Smooth muscle cell (in vitro differentiated cells): ENCODE data around the gene GIT2. TPM values are rescaled to one million over a fixed set of nuclear protein-coding genes. Genes with fewer than 3 reads are reported as not detected.

Experiments used
- DNase-seq: peaks from one replicate; lab custom pipeline; 2025; ENCODE audit not compliant: unreplicated experiment; lab: John Stamatoyannopoulos, UW
- H2AFZ ChIP-seq: fragments of 200-600 bp; sonication (generic); 2 replicates; pipeline ENCODE4 v1.6.0; 2016; ENCODE audit warnings: antibody characterized with exemption, low read depth, mild to moderate bottlenecking
- H3F3A ChIP-seq: fragments of 200-600 bp; sonication (generic); 2 replicates; pipeline ENCODE4 v1.6.0; 2017; ENCODE audit warnings: antibody characterized with exemption, low read depth
- H3K27ac ChIP-seq: fragments of 200-600 bp; sonication (generic); 2 replicates; pipeline ENCODE4 v1.5.1; 2016; ENCODE audit warnings: low read depth, mild to moderate bottlenecking
- H3K27me3 ChIP-seq: fragments of 200-600 bp; sonication (generic); 2 replicates; pipeline ENCODE4 v1.6.1; 2016; ENCODE audit warnings: low read depth, mild to moderate bottlenecking
- H3K36me3 ChIP-seq: fragments of 200-600 bp; sonication (generic); 2 replicates; pipeline ENCODE4 v1.5.1; 2016; ENCODE audit warnings: low read depth
- H3K4me1 ChIP-seq: fragments of 200-600 bp; sonication (generic); 2 replicates; pipeline ENCODE4 v1.5.1; 2016; ENCODE audit warnings: low read depth
- H3K4me2 ChIP-seq: fragments of 200-600 bp; sonication (generic); 2 replicates; pipeline ENCODE4 v1.6.0; 2016; ENCODE audit warnings: mild to moderate bottlenecking
- H3K4me3 ChIP-seq: fragments of 200-600 bp; sonication (generic); 2 replicates; pipeline ENCODE4 v1.5.1; 2016; ENCODE audit warnings: mild to moderate bottlenecking
- H3K79me2 ChIP-seq: fragments of 200-600 bp; sonication (generic); 2 replicates; pipeline ENCODE4 v1.6.0; 2016; ENCODE audit warnings: low read depth, mild to moderate bottlenecking
- H3K9ac ChIP-seq: fragments of 200-600 bp; sonication (generic); 2 replicates; pipeline ENCODE4 v1.6.0; 2016; ENCODE audit warnings: low read depth
- H3K9me3 ChIP-seq: fragments of 200-600 bp; sonication (generic); replicated peaks from 2 replicates; pipeline ENCODE4 v1.5.1; 2016; ENCODE audit warnings: low read depth
- H4K20me1 ChIP-seq: fragments of 200-600 bp; sonication (generic); 2 replicates; pipeline ENCODE4 v1.6.0; 2016; ENCODE audit warnings: low read depth
- WGBS: methylation state at CpG from one replicate; pipeline ENCODE4 v1.1.7; 2016; ENCODE audit warnings: low lambda C conversion rate; 5-methylcytosine and 5-hydroxymethylcytosine counted together
- polyA plus RNA-seq: library from polyadenylated mRNA; unstranded; fragments of >200 nt; fragmentation: Nextera tagmentation; extraction: Ambion mirVana; gene quantifications from 2 replicates; pipeline ENCODE4 v1.2.1, GENCODE V29; 2016
- total RNA-seq: library from RNA; depleted of rRNA; stranded (reverse); fragments of >200 nt; gene quantifications from 2 replicates; pipeline ENCODE4 v1.2.3, GENCODE V29; 2014
- TF ChIP-seq, protein P1 (sequence below): fragments of 200-600 bp; sonication (generic); IDR thresholded peaks from 2 replicates; pipeline ENCODE4 v1.5.1; 2017; ENCODE audit warnings: borderline replicate concordance, mild to moderate bottlenecking, antibody characterized with exemption; ENCODE audit not compliant: insufficient read depth, poor library complexity, severe bottlenecking

GIT2 gene
- total and polyA plus RNA-seq, 2 experiments from 2014 or later = 20.3 to 27.3 TPM

DNA sequence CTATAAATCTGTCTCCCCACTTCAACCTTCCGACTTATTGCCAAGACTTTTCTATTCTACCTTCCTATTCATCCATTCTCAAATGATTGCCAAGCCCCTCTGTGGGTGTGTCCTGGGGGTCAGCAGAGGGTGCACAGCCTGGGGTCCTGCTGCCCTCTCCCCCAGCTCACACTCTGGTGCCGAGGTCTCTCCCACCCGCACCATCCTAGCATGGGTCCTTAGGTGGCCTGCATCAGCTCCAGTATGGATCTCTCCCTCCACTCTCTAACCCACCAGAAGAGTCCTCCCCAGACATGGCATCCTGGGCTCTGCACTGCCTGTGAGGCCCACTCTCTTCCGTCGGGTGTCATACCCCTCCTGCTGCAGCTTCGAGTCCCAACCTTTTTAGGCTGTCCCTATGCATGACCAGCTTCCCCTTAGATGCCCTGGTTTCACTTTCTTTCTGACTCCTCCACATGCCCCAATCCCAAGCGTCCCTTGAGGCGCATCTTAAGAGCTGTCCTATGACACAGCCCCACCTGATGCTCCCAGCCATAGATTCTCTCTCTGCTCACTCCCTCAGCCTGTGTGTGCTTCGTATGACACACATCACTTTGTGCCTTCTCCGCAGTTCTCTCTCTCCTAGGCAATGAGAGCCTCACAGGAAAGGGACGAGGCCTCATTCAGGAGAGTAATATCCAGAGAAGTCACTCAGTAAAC, 43.9 kb downstream of the GIT2 start:
- TF ChIP-seq, protein P1, sequence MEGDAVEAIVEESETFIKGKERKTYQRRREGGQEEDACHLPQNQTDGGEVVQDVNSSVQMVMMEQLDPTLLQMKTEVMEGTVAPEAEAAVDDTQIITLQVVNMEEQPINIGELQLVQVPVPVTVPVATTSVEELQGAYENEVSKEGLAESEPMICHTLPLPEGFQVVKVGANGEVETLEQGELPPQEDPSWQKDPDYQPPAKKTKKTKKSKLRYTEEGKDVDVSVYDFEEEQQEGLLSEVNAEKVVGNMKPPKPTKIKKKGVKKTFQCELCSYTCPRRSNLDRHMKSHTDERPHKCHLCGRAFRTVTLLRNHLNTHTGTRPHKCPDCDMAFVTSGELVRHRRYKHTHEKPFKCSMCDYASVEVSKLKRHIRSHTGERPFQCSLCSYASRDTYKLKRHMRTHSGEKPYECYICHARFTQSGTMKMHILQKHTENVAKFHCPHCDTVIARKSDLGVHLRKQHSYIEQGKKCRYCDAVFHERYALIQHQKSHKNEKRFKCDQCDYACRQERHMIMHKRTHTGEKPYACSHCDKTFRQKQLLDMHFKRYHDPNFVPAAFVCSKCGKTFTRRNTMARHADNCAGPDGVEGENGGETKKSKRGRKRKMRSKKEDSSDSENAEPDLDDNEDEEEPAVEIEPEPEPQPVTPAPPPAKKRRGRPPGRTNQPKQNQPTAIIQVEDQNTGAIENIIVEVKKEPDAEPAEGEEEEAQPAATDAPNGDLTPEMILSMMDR = no peak
- Histone ChIP-seq H4K20me1 (no peaks in the 10 kb centered on the region), H3K9ac (no peak overlapping the region), H3K36me3 (no peaks in the 10 kb centered on the region), H3K27ac (no peak overlapping the region), H3K79me2 (no peaks in the 10 kb centered on the region), H3K4me2 (no peak overlapping the region), H2AFZ (no peak overlapping the region), H3K4me1 (no peaks in the 10 kb centered on the region), H3K27me3 (no peaks in the 10 kb centered on the region), H3F3A (no peaks in the 10 kb centered on the region), H3K9me3 (no peaks in the 10 kb centered on the region), H3K4me3 (no peak overlapping the region)
- DNase-seq = no peak
- WGBS = 97% methylated on average over 11 of the region's 11 CpGs

- Histone ChIP-seq H3K9me3 (no peaks in the 10 kb centered on the region), H3K9ac (no peak overlapping the region), H2AFZ (no peak overlapping the region), H3K27me3 (no peaks in the 10 kb centered on the region), H3K4me2 (no peak overlapping the region), H3K79me2 (no peaks in the 10 kb centered on the region), H3K27ac (peak overlapping the region; percentile 80), H4K20me1 (no peaks in the 10 kb centered on the region), H3K4me3 (no peak overlapping the region), H3K36me3 (no peaks in the 10 kb centered on the region), H3K4me1 (no peaks in the 10 kb centered on the region), H3F3A (no peaks in the 10 kb centered on the region)
- TF ChIP-seq, protein P1 = no peak
- no peak for DNase-seq
- WGBS = 84% methylated on average over 7 of the region's 7 CpGs
These were observed 44.4 kb downstream of the GIT2 start for GRCh38 chr12:109951751-109952150.

DNA sequence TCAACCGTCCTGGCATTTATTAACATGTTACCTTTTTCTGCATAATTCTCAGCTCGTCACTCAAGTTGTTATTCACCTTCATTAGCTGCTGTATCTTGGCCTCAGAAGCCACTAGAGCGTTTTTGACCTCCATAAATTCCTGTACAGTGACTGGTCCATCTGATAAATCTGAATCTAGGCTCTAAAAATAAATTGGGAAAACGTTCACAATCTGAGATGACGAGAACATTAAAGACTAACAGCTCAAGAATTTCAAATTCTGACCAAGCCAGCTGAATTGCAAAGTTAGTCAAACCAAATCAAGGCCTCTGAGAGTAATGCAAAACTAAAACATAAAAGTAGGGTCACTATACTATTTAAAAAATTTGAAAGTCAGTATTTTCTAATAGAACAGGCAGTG, 45.0 kb downstream of the GIT2 start:
- H3K4me2 ChIP-seq = no peak overlapping the region
- no peaks in the 10 kb centered on the region for H4K20me1 ChIP-seq
- no peaks in the 10 kb centered on the region for H3K79me2 ChIP-seq
- TF ChIP-seq, protein P1 = no peak
- H3K9me3 ChIP-seq = no peaks in the 10 kb centered on the region
- H3K27ac ChIP-seq = peak overlapping the region; percentile 80
- H3K4me3 ChIP-seq = no peak overlapping the region
- H3K9ac ChIP-seq = no peak overlapping the region
- 56% methylated on average over 5 of the region's 5 CpGs for WGBS
- H3F3A ChIP-seq = no peaks in the 10 kb centered on the region
- H3K36me3 ChIP-seq = no peaks in the 10 kb centered on the region
- H2AFZ ChIP-seq = no peak overlapping the region
- H3K27me3 ChIP-seq = no peaks in the 10 kb centered on the region
- H3K4me1 ChIP-seq = no peaks in the 10 kb centered on the region
- DNase-seq = no peak

DNA sequence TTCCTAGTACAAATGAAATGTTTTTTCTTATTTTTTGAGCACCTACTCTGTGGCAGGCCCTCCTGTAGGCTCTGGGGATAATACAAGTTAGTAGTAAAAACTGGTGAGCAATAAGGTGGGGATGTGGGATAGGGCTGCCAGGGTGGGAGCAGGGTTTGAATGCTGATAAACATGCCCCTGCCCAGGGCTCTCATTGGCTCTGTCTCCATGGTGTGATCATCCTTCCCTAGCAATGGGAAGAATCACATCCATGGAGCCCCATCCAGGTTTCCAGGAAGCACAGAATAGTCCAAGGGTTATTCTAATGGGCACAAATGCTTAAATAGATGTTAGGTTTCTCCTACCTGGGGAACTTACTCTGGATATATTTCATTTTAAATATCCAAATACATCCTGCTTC, 45.5 kb downstream of the GIT2 start:
- Histone ChIP-seq H3F3A (no peaks in the 10 kb centered on the region), H3K36me3 (no peaks in the 10 kb centered on the region), H3K4me2 (no peak overlapping the region), H3K27ac (peak overlapping the region; percentile 80), H3K27me3 (no peaks in the 10 kb centered on the region), H3K4me3 (no peak overlapping the region), H3K4me1 (no peaks in the 10 kb centered on the region), H3K9ac (no peak overlapping the region), H3K79me2 (no peaks in the 10 kb centered on the region), H4K20me1 (no peaks in the 10 kb centered on the region), H2AFZ (no peak overlapping the region), H3K9me3 (no peaks in the 10 kb centered on the region)
- TF ChIP-seq, protein P1 = no peak
- DNase-seq = no peak
